Skeletal muscle tissue (tissue), 4 donors: ENCODE measurements around the gene TUBA1B. TPM values are rescaled to one million over a fixed set of nuclear protein-coding genes. Genes with fewer than 3 reads are reported as not detected.
A peak's percentile ranks its signal among the peaks of the same experiment; 100 is the strongest.
"Not testable (repeated sequence)": the region's sequence is repeated elsewhere in the genome, so short reads cannot be mapped to it uniquely, and the experiment has no call there.

Experiments used
- H3K27ac ChIP-seq: one replicate; pipeline ENCODE4 v1.7.0; 2013; ENCODE audit warnings: mild to moderate bottlenecking, low read depth, low read length, inconsistent platforms
- H3K27me3 ChIP-seq, 3 donors: one replicate each; pipeline ENCODE4 v1.7.0; 2013; ENCODE audit warnings: low read length in 3 of 3; ENCODE audit not compliant: control insufficient read depth in 3 of 3, insufficient read depth in 3 of 3
- H3K36me3 ChIP-seq, 3 donors: one replicate each; pipeline ENCODE4 v1.7.0; 2013; ENCODE audit warnings: low read length in 3 of 3; ENCODE audit not compliant: control insufficient read depth in 3 of 3, insufficient read depth in 3 of 3
- H3K4me1 ChIP-seq, 3 donors: one replicate each; pipeline ENCODE4 v1.7.0; 2013; ENCODE audit warnings: low read length in 3 of 3, mild to moderate bottlenecking in 3 of 3; ENCODE audit not compliant: control insufficient read depth in 3 of 3, insufficient read depth in 3 of 3
- H3K4me3 ChIP-seq, 3 donors: one replicate each; pipeline ENCODE4 v1.7.0; 2013; ENCODE audit warnings: low read length in 3 of 3
- H3K9ac ChIP-seq, 3 donors: one replicate each; pipeline ENCODE4 v1.7.0; 2013; ENCODE audit warnings: low read length in 3 of 3, mild to moderate bottlenecking in 3 of 3, moderate library complexity in 2 of 3, low read depth in 1 of 3
- H3K9me3 ChIP-seq, 3 donors: one replicate each; pipeline ENCODE4 v1.7.0; 2013; ENCODE audit warnings: low read length in 3 of 3; ENCODE audit not compliant: control insufficient read depth in 3 of 3
- total RNA-seq: library from RNA; depleted of rRNA; stranded (reverse); fragments of >200 nt; gene quantifications from one replicate; pipeline ENCODE4 v1.2.3, GENCODE V29; 2014
- donor health status: Osteomylitis.

TUBA1B gene
- total RNA-seq, result 674 TPM

- no peaks in the 10 kb centered on the region for H3K27me3 ChIP-seq
- peak within 1 kb of the TSS; percentile 85 to 99 (median 94) for H3K4me3 ChIP-seq
- H3K36me3 ChIP-seq, result peaks cover 22 to 25% (median 23%) of the 10 kb centered on the region in 3 donors
- no peaks in the 10 kb centered on the region for H3K9me3 ChIP-seq
- peak within 1 kb of the TSS; percentile 88 to 99 (median 97) for H3K9ac ChIP-seq
- peak within 1 kb of the TSS; percentile 98 for H3K27ac ChIP-seq
- H3K4me1 ChIP-seq, result peaks cover 24 to 32% (median 25%) of the 10 kb centered on the region in 3 donors
Measured at GRCh38 chr12:49131051-49131893, at the start of gene TUBA1B. Gene TUBA1B (minus strand): TSS chr12:49131395. CDS start chr12:49131300, 95 bp downstream.

GRCh38 chr12:49174218-49174617 is 43.0 kb upstream of the TUBA1B start:
- Histone ChIP-seq H3K27ac (no peak overlapping the region), H3K4me3 (no peak overlapping the region)

DNA sequence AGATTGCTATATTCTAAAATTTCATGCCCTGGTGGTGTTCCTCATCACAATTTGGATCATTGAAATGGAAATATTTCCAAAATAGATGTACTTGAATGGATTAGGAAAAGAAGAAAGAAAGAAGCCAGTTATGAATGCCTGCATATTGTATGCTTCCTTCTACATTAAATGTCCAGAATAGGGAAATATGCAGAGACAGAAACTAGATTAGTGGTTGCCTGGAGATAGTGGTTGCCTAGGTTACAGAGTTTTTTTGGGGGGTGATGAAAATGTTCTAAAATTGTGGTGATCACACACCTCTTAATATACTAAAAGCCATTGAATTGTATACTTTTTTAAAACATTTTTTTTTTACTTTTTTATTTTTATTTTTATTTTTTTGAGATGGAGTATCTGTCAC is 39.7 kb upstream of the TUBA1B start:
- Histone ChIP-seq H3K27me3 (no peaks in the 10 kb centered on the region), H3K36me3 (no peaks in the 10 kb centered on the region), H3K4me1 (no peaks in the 10 kb centered on the region), H3K27ac (no peak overlapping the region), H3K9me3 (no peaks in the 10 kb centered on the region), H3K4me3 (no peak overlapping the region), H3K9ac (no peak overlapping the region)

More at GRCh38 chr12:49174218-49174617, 43.0 kb upstream of the TUBA1B start:
- no peaks in the 10 kb centered on the region for H3K9me3 ChIP-seq
- H3K36me3 ChIP-seq, result no peaks in the 10 kb centered on the region
- no peaks in the 10 kb centered on the region for H3K27me3 ChIP-seq
- H3K9ac ChIP-seq, result no peak overlapping the region
- H3K4me1 ChIP-seq, result no peaks in the 10 kb centered on the region

DNA sequence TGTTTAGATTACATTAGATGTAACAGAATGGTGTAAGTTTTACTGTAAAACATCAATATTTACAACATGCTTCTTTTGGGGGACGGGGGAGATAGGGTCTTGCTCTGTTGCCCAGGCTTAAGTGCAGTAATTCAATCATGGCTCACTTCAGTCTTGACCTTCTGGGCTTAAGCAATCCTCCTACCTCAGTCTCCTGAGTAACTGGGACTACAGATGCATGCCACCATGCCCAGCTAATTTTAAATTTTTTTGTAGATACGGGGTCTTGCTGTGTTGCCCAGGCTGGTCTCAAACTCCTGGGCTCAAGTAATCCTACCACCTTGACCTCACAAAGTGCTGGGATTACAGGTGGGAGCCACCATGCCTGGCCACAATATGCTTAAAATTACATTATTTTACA is 33.9 kb upstream of the TUBA1B start:
- Histone ChIP-seq H3K9me3 (no peaks in the 10 kb centered on the region), H3K9ac (no peak overlapping the region), H3K4me3 (no peak overlapping the region), H3K4me1 (peaks cover 0 to 5% (median 0%) of the 10 kb centered on the region in 3 donors), H3K36me3 (no peaks in the 10 kb centered on the region), H3K27ac (no peak overlapping the region), H3K27me3 (no peaks in the 10 kb centered on the region)

GRCh38 chr12:49161901-49162300 is 30.7 kb upstream of the TUBA1B start:
- not testable (repeated sequence) for H3K4me3 ChIP-seq, H3K4me1 ChIP-seq, H3K27ac ChIP-seq, H3K27me3 ChIP-seq, H3K9ac ChIP-seq, H3K9me3 ChIP-seq, H3K36me3 ChIP-seq

- H3K9ac ChIP-seq, result no peak overlapping the region
- no peak overlapping the region for H3K4me3 ChIP-seq
- no peaks in the 10 kb centered on the region for H3K27me3 ChIP-seq
- no peaks in the 10 kb centered on the region for H3K36me3 ChIP-seq
- no peaks in the 10 kb centered on the region for H3K9me3 ChIP-seq
- peaks cover 0 to 5% (median 0%) of the 10 kb centered on the region in 3 donors for H3K4me1 ChIP-seq
- H3K27ac ChIP-seq, result no peak overlapping the region
Measured at GRCh38 chr12:49161092-49161795, 30.0 kb upstream of the TUBA1B start.

DNA sequence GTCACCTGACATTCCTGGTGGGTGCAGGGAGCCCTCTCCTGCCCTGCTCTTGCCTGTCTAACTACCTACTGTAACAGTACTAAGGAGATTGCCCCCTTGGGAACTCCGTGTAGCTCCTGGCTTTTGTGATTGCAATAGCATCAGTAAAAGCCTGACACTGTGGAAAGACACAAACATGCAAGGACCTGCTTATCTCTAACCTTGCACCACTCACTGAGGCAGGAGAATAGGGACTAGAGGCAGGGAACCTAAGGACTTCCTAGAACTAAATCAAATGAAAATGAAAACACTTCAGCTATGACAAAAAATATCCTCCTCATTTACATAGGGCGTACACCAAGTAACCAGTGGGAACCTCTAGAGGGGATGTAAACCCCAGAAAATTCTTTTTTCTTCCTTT is 29.2 kb upstream of the TUBA1B start:
- Histone ChIP-seq H3K27ac (no peak overlapping the region), H3K27me3 (no peaks in the 10 kb centered on the region), H3K4me1 (peaks cover 0 to 5% (median 0%) of the 10 kb centered on the region in 3 donors), H3K9ac (no peak overlapping the region), H3K4me3 (no peak overlapping the region), H3K36me3 (no peaks in the 10 kb centered on the region), H3K9me3 (no peaks in the 10 kb centered on the region)

GRCh38 chr12:49154221-49154620 is 23.0 kb upstream of the TUBA1B start:
- Histone ChIP-seq H3K9ac (no peak overlapping the region), H3K4me1 (no peaks in the 10 kb centered on the region), H3K27ac (no peak overlapping the region), H3K9me3 (no peaks in the 10 kb centered on the region), H3K36me3 (no peaks in the 10 kb centered on the region), H3K4me3 (no peak overlapping the region), H3K27me3 (no peaks in the 10 kb centered on the region)

DNA sequence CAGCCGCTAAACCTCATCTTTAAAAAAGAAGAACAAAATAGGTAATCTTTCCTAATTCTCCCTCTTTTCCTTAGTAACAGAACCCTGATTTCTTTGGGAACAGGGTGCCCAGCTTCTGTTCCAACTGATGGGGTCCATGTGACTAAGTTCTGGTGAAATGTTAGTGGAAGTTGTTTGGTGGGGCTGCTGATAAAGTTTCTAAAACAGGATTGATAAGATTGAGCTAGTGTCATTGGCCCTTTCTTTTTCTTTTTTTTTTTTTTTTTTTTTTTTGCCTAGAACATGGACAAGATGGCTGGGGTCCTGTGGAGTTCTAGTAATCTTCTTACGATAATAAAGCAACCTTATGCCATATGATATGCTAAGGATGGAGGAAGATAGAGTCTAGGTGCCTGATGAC is 16.2 kb upstream of the TUBA1B start:
- no peak overlapping the region for H3K4me3 ChIP-seq
- no peak overlapping the region for H3K27ac ChIP-seq
- no peaks in the 10 kb centered on the region for H3K36me3 ChIP-seq

DNA sequence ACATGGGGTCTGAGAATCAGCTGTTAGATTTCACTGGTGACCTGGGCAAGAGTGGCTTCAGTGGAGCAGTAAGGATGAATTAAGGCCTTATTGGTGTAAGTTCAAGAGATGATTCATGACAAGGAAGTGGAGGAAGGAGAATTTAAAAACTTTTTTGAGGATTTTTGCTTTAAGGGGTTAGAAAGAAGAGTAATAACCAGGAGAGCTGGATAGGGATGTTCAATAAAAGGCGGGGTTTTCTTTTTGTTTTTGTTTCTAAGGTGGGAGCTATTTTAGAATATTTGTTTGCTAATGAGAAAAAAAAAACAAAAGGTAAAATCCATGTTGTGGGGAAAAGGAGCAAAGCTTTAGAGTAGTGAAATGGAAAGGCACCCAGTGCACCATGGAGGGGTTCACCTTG is 15.2 kb upstream of the TUBA1B start:
- H3K36me3 ChIP-seq, result no peaks in the 10 kb centered on the region
- no peak overlapping the region for H3K9ac ChIP-seq
- H3K4me3 ChIP-seq, result no peak overlapping the region

More for the DNA sequence above, 16.2 kb upstream of the TUBA1B start:
- Histone ChIP-seq H3K27me3 (no peaks in the 10 kb centered on the region), H3K4me1 (no peaks in the 10 kb centered on the region), H3K9me3 (no peaks in the 10 kb centered on the region), H3K9ac (no peak overlapping the region)

More for the DNA sequence above, 15.2 kb upstream of the TUBA1B start:
- H3K27ac ChIP-seq, result no peak overlapping the region
- no peaks in the 10 kb centered on the region for H3K4me1 ChIP-seq
- no peaks in the 10 kb centered on the region for H3K27me3 ChIP-seq
- no peaks in the 10 kb centered on the region for H3K9me3 ChIP-seq
